GM10266 (cell line): ENCODE data around the gene CD4.
"Not testable (repeated sequence)": the region's sequence is repeated elsewhere in the genome, so short reads cannot be mapped to it uniquely, and the experiment has no call there.

Source experiments
- DNase-seq: peaks from one replicate; pipeline ENCODE4 v3.0.0; 2012; ENCODE audit errors: extremely low spot score
- TF ChIP-seq, protein P1 (sequence below): IDR thresholded peaks from 2 replicates; pipeline ENCODE4 v1.5.1; 2012; ENCODE audit warnings: mild to moderate bottlenecking, low read depth; ENCODE audit not compliant: control insufficient read depth, insufficient read depth; ENCODE audit errors: missing control alignments

The CD4 gene

DNA sequence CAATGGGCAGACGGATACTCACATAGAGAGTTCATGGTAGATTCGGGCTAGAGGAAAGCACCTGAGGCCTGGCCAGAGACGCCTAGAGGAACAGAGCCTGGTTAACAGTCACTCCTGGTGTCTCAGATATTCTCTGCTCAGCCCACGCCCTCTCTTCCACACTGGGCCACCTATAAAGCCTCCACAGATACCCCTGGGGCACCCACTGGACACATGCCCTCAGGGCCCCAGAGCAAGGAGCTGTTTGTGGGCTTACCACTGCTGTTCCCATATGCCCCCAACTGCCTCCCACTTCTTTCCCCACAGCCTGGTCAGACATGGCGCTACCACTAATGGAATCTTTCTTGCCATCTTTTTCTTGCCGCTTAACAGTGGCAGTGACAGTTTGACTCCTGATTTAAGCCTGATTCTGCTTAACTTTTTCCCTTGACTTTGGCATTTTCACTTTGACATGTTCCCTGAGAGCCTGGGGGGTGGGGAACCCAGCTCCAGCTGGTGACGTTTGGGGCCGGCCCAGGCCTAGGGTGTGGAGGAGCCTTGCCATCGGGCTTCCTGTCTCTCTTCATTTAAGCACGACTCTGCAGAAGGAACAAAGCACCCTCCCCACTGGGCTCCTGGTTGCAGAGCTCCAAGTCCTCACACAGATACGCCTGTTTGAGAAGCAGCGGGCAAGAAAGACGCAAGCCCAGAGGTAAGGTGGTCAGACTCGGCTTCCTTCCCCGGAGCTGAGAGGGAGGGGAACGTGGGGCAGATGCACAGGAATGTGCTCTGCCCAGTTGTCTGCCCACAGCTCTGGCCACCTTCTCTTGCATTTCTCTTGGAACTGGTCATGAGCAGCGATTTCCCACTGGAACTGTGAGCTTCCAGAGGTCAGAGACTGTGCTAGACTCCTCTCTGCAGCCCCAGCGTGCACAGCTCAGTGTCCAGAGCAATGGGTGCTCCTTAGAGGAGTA is at the start of gene CD4:
CD4 (plus strand) TSS at position 557 of the 953 bp plus-strand sequence. CDS start 10,611 bp downstream, outside the sequence.
- TF ChIP-seq, protein P1, sequence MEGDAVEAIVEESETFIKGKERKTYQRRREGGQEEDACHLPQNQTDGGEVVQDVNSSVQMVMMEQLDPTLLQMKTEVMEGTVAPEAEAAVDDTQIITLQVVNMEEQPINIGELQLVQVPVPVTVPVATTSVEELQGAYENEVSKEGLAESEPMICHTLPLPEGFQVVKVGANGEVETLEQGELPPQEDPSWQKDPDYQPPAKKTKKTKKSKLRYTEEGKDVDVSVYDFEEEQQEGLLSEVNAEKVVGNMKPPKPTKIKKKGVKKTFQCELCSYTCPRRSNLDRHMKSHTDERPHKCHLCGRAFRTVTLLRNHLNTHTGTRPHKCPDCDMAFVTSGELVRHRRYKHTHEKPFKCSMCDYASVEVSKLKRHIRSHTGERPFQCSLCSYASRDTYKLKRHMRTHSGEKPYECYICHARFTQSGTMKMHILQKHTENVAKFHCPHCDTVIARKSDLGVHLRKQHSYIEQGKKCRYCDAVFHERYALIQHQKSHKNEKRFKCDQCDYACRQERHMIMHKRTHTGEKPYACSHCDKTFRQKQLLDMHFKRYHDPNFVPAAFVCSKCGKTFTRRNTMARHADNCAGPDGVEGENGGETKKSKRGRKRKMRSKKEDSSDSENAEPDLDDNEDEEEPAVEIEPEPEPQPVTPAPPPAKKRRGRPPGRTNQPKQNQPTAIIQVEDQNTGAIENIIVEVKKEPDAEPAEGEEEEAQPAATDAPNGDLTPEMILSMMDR: no peak
- DNase-seq: no peak

DNA sequence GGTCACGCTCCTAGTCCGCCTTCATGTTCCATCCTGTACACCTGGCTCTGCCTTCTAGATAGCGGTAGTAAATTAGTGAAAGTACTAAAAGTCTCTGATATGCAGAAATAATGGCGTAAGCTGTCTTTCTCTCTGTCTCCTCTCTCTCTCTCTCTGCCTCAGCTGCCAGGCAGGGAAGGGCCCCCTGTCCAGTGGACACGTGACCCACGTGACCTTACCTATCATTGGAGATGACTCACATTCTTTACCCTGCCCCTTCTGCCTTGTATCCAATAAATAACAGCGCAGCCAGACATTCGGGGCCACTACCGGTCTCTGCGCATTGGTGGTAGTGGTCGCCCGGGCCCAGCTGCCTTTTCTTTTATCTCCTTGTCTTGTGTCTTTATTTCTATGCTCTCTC is 47.2 kb upstream of the CD4 start:
- DNase-seq: not testable (repeated sequence)

DNA sequence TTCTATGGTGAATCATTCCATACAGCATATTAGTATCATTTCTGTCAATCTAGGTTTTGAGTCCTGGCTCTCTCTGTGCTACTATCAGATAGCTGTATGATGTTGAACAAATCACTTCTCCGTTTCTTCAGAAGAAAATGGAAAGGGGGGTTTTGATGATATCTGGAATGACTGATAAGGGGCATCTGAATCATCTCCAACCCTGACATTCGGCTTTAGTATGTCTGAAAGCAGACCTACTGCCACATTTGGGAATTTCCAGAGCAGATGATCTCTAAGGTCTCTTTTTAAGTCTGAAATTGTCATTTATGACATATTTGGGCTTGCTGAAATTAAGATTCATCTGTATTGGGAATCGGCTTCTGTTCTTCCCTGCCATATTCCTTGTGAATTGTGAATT is 46.5 kb upstream of the CD4 start:
- no peak for DNase-seq
- TF ChIP-seq, protein P1: no peak

DNA sequence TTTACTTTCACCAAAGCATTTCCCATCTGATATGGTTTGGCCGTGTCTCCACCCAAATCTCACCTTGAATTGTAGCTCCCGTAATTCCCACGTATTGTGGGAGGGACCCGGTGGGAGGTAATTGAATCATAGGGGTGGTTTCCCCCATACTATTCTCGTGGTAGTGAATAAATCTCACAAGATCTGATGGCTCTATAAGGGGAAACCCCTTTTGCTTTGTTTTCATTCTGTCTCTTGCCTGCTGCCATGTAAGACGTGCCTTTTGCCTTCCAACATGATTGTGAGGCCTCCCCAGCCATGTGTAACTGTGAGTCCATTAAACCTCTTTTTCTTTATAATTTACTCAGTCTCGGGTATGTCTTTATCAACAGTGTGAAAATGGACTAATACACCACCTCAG is 46.0 kb upstream of the CD4 start:
- not testable (repeated sequence) for DNase-seq

DNA sequence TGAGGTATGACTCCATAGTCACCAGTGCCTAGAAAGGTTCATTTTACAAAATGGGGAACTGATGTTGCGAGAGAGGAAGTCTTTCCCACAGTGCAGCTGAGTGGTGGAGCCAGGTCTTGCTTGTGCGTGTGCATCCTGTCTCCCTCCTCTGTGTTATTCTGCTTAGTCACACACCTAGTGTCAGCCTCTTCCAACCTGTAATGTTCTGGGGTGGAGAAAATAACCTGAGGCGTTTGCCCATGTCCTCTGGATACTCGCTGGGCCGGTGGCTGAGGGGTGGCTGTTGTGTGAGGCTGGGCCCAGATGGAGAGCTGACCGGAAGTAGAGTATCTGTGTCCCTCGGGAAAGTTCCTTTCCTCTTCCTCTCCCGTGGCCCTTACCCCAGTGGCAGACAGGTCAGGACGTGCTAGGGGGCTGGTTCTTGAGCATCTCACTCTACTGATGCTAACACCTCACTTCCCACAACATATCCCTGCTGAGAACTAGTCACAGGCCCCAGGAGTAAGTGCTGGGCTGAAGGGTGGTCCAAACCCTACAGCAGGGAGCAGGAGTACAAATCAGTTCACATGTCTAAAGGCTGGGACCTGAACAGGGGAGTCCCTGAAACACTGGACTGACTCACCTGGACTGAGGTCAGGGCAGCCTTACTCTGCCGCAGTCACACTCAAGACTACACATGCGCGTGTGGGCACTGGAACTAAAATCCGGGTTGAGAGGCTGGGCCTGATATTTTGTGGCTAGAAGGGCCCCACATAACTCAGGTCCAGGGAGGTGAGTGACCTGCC is 43.4 kb upstream of the CD4 start:
- TF ChIP-seq, protein P1: no peak
- DNase-seq: peak; percentile 55

DNA sequence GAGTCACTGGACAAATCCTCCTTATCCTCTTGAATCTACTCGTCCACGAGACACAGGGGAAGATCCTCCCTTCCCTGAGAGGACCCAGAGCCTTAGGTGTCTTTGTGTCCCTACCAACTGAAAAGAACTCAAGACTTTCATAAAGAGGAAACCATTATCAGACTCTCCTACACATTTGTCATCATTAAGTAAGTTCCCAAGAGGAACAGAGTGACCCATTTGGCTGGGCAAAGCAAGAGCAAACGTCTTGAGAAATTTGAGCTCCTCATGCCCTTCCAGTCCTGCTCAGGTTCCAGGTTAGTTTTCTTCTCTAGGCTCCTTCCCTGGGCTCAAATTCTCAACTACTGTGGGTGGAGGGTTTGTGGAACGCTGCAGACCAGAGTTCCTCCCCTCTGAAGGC is 42.1 kb upstream of the CD4 start:
- no peak for DNase-seq
- TF ChIP-seq, protein P1: no peak

DNA sequence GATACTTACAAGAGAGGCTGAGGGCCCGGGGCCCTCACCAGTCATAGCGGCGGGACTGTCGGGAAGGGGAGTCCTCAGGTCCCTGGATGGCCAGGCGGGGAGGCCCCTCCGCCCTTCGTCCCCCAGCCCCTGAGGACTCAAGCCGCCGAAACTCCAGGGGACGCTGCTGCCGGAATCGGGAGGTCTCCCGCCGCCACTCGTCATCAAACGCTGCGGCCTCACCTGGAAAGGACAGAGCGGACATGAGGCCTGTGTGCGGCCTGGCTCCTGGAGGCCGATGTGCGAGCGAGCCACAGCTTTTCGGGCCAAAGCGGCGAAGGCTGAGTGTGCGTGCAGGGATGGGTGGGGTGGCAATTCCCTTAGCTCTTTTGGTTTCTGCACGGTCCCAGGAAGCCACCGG is 40.6 kb upstream of the CD4 start:
- TF ChIP-seq, protein P1: no peak
- DNase-seq: no peak

DNA sequence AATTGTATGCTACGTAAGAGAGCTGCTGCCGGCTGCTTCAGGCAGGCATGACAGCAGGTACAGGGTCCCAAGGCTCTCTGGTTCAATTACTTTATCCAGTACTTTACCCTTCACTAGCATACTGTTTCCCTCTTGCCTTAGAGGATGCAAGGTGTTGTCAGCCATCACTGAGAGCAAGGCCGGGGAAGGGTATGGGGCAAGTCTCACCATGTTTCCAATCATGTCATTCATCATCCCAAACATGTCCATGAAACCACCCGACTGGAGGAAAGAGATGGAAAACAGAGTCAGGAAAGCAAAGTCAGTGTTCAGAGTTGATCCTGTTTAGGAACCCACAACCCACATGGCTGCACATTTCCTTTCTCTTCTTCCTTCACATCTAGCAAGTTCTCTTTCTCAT is 38.8 kb upstream of the CD4 start:
- TF ChIP-seq, protein P1: no peak
- no peak for DNase-seq
